ENCODE results near the gene GFM1.

GRCh38 chr3:158725348-158726011 lies 81.2 kb downstream of the GFM1 start:
- TF ChIP-seq EZH2 (IDR thresholded peaks at IDR 0.05) (no peak), POLR2AphosphoS5 (IDR thresholded peaks at IDR 0.05; ENCODE audit: borderline replicate concordance, low read depth, low read length) (no peak), FOXP2 (optimal IDR thresholded peaks at IDR 0.05; ENCODE audit: control extremely low read depth, extremely low read length, insufficient read depth) (no peak)

Data from SK-N-MC (cell line).